GM19025 (cell line): ENCODE measurements around the gene CD33.
"Not testable (repeated sequence)": the region's sequence is repeated elsewhere in the genome, so short reads cannot be mapped to it uniquely, and the experiment has no call there.

Experiments
- ATAC-seq: cut with Tn5 transposase; IDR thresholded peaks from one replicate; pipeline ENCODE4 v1.9.1; 2021; ENCODE audit warnings: mild to moderate bottlenecking, low read depth, moderate library complexity; ENCODE audit not compliant: unreplicated experiment

The CD33 gene

DNA sequence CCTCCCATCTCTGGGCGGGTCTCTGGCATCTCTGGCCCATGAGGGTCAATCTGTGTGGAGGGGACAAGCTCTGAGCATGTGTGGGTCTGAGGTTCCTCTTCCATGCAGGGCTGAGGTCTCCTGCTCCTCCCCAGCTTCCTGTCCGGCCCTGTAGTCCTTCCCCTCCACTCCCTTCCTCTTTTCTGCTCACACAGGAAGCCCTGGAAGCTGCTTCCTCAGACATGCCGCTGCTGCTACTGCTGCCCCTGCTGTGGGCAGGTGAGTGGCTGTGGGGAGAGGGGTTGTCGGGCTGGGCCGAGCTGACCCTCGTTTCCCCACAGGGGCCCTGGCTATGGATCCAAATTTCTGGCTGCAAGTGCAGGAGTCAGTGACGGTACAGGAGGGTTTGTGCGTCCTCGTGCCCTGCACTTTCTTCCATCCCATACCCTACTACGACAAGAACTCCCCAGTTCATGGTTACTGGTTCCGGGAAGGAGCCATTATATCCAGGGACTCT, at the start of gene CD33:
CD33 (plus strand) TSS at position 183 of the 496 bp plus-strand sequence; CDS start at position 222, 39 bp downstream.
- ATAC-seq, result not testable (repeated sequence)

DNA sequence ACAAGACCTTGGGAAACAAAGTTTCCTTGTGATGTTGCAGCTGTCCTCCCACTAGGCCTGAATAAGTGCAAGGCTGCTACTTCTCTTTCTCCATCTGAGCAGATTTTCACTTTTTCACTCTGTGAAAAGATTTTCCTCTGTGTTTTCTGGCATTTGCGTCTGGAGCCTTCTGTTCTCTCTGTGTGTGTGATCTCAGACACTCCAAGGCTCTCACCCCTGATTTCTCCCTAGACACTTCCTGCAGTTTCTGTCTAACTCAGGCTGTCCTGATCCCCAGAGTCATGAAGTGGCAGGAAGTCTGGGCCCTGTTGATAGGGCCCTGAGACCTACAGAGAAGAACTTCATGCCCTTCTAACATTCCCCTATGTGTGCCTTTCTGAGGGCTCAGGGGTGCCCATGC, 45.6 kb upstream of the CD33 start:
- no peak for ATAC-seq

DNA sequence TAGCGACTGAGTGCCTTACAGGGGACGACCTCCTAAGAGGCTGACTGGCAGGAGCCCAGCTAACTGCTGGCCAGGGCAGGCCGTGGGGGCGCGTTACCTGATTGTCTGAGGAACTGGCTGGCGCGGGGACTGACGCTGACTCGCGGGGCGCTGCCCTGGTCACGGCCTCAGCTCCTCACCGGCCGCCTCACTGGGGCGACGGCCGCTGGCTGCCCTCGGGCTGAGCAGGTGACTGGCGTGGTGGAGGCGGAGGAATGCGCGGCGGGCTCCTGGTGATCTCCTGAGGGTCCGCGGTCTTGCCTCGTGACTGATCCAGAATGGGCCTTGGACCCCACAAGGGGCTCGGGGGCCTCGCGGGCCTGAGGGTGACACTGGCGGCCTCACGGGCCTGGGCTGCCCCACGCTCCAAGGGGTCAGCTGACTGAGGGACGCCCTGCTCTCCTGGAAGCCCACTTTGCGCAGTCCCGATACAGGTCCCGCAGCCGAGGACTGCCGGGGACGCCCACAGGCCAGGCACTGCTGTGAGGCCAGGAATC, 43.4 kb upstream of the CD33 start:
- ATAC-seq, result no peak

DNA sequence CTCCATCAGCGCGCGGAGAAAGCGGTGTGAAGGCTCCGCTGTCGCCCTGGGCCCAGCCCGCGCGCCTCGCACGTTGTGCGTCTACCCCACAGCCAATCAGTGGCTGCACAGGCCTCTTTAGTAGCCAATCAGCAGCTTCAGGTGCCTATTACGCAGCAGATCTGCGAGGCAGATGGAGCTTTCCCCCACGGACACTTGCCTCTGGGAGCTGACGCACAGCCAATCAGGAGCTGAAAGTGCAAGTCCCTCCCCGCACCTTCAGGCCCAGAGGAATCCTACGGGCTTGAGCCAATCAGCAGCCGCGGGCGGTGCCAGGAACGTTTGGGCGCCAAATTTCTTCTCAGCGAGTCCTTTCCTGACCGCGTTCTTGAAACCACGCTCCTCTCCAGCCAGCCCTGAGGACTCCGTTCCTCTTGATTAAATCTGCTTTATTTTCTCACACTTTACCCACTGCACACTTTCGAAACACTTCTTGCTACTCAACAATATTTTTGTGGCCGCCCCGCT, 42.9 kb upstream of the CD33 start:
- no peak for ATAC-seq

DNA sequence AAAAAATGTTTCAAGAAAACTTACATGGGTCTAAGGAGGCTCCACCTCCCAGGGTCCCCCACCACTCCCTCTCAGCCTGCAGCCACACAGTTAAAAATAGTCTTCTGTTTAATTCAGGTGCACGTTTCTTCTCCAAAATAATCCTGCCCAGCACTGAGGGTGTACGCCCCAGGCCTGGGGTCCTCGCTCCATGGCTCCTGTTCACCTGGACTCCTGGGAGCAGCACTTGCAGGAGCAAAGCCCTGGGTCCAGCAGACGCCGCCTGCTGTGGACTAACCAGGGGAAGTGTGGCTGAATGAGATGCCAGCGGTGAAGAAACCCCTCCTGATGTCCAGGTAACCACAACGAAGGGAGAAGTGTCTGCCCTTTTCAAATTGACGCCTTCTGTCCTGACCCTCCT, 41.3 kb upstream of the CD33 start:
- ATAC-seq, result no peak

DNA sequence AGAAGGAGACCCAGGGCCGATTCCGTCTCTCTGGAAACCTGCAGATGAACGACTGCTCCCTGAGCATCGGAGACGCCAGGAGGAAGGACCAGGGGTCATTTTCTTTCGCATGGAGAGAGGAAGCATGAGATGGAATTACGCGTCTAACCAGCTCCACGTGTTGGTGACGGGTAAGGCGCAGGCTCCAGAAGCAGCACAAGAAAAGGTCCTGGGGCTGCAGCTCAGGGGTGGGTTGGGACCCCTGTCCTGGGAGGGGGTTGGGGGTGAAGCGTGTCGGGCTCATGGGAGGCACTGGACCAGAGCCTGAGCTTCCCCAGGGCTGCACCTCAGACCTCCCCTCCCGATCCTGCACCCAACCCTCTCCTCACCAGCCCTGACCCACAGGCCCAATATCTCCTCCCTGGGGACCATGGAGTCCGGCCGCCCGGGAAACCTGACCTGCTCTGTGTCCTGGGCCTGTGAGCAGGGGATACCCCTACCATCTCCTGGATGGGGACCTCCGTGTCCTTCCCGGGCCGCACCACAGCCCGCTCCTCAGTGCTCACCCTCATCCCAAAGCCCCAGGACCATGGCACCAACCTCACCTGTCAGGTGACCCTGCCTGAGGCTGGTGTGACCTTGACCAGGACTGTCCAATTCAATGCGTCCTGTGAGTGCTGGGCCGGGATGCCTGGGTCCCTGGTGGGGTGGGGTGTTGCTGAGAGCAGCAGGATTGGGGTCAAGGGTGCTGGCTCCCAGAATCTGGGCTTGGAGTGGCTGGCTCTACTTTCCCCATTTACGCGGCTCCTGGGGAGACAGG, 39.6 kb upstream of the CD33 start:
- no peak for ATAC-seq

DNA sequence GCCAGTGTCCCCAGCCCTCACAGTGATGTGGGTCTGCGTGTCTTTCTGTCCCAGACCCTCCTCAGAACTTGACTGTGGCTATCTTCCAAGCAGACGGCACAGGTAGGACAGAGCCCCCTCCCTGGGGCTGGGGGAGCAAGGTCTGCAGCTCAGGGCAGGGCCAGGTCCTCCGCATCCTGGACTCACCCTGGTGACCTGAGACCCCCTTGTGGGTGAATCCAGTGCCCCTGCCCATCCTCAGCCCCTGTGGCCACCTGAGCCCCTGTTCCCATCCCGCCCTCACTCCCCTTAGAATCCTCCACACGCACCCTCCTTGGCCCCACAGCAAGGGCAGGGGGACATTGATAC, 39.0 kb upstream of the CD33 start:
- ATAC-seq, result no peak

DNA sequence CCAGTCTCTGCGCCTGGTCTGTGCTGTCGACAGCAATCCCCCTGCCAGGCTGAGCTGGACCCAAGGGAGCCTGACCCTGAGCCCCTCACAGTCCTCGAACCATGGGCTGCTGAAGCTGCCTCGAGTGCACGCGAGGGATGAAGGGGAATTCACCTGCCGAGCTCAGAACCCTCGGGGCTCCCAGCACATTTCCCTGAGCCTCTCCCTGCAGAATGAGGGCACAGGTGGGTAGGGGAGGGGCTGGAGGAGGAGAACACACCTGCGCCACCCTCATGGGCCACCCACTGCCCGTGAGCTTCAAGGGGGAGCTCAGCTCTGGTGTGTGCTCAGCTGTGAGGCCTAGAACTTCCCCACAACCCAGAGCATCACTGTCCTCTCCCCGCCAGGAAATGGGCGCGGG, 38.6 kb upstream of the CD33 start:
- no peak for ATAC-seq

DNA sequence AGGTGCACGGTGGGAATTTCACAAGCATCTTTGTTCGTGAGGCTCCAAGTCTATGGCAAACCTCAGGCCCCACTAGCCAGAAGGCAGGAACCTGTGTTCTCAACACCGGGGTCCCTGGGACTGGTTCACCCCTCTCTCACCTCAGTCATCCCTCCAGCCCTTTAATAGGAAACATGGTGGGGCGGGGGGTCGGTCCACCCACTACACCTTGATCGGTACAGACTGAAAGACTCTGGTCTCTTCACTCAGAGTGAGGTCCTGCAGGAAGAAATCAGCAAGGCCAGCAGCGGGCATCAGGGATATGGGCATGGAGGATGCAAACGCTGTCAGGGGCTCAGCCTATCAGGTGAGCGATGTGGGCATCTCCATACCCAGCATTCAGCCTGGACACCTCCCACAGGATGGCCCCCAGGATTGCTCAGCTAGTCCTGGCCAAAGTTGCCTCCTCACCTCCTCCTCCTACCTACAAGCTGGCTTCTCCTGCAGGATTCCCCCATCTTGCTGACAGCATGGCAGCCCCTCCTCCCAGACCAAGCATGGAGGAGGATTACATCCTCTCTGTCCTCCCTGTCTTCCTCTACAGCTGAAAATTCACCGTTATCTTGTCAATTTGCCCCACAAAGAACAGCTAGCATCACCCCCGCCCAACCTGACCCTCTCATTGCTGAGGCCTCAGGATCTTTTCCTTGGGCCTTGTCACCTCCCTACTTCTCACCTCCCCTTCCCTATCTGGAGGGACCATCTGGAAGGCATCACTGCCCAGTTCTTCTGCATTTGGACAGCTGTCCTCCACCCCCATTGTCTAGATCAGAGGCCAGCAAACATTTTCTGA, 37.3 kb upstream of the CD33 start:
- ATAC-seq, result no peak

DNA sequence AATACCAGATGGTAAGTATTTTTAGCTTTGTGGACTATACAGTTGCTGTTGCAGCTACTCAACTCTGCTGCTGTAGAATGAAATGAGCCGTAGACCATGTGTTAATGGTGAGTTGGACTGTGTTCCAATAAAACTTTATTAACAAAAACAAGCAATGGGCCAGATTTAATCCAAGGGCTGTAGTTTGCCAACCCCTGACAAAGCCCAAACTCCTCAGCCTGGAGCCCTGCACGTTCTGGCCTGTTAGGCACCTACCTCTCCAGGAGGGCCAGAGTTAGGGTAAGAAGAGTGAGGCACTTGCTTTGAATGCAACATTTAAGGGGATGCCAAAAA, 36.7 kb upstream of the CD33 start:
- ATAC-seq, result no peak

DNA sequence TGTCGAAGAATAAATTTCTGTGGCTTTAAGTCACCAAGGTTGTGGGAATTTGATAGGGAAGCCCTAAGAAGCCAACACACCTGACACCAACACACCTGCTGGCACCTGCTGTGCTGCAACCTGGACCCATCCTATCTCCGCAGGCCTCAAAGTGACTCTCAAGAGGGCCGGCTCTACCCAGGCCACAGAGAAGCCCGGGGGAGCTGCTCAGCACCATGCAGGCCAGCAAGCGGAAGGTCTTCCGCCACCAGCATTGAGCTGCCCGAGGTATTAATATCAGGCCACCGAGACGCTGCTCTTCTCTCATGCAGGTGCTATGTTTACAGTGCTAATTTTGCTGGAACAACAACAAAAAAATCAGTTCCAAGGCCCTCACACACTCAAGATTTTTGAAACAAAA, 32.2 kb upstream of the CD33 start:
- no peak for ATAC-seq

DNA sequence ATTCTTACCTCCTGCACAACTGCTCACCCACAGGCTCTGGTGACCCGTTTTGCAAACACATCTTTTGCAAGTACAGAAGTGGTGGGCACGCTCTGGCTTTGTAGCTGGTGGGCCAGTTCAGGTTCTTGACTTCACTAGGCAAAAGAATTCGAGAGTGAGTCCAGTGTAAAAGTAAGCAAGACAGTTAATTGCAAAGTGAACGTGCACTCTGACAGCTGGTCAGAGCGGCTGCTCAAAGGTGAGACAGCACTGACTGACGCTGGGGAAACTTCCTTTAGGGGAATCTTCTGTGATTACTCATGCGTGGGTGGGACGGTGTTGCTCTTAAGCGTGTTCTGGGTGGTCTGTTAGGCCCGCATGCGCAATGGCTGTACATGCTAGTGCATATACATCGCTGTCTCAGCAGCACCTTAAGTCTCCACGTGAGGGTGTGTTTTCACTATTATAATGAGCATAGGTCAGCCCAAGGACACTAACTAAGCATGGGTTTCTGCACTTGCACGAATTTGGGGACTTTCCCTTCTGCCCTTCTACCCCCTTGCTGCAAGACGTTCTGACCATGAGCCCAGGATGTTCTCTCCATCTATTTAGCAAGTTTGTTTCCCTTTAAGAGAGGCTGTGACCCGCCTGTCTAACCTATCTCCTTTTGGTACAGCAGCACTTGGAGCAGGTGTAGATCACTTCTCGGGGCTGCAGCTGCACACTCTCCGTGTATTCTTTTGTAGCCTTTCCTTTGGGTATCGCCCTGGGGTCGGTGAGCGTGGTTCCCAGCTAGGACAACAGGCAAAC, 30.2 kb upstream of the CD33 start:
- ATAC-seq, result no peak

DNA sequence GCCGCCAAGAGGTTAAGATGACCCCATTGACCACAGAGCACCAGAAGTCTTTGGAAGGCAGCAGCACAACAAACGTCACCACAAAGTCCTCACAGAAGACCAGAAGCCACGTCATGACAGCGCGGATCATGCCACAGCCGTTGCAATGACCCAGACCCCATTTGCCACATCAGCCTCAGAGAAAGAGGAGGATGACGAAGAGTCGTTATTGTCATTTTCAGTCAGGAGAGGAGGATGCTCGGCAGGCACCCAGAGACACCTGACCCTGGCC, 29.6 kb upstream of the CD33 start:
- no peak for ATAC-seq

DNA sequence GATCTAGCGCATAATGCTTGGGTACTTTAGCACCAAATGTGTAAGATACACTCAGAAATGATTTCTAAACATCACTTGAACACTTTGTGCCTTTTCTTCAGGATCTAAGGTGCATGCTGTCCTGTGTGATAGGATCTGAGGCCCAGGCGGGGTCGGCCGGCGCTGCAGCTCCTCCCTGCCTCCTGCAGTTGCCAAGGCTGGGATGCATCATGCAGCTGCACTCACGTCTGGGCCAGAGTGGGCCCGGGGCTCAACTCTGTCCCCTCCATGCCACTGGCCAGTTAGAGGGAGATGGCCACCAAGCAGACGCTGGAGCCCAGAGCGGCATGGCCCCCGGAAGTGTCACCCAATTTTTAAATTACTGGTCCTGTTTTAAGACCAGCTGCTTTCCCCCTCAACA, 29.3 kb upstream of the CD33 start:
- ATAC-seq, result no peak

DNA sequence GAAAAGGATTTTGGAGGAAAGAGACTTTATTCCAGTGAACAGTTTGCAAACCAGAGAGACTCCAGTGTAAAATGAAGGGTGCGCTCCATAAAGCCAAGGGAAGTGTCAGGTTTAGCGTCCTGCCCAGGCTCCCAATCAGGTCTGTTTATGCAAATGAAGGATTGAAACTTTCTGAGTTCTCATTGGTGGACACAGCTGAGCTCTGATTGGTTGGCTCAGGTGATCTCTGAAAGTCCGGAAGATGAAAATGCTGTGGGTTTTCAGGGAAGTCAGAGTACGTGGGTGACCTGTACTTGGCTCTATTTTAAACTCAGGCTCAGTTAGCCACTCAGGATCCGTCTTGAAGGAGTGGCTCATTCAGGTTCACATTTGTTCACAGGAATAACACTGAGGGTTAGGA, 28.7 kb upstream of the CD33 start:
- no peak for ATAC-seq

DNA sequence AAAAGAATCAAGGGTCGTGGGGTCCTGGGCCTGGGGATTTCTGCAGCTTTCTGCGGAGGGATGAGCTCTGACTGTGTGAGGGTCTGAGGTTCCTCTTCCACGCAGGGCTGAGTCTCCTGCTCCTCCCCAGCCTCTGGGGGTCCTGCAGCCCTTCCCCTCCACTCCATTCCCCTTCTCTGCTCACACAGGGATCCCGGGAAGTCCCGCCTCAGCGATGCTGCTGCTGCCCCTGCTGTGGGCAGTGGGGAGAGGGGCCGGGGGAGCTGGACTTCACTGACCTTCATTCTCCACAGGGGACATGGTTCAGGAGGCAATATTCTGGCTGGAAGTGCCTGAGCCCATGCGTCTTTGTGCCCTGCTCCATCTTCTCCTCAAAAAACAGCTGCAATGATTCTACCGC, 26.2 kb upstream of the CD33 start:
- no peak for ATAC-seq

DNA sequence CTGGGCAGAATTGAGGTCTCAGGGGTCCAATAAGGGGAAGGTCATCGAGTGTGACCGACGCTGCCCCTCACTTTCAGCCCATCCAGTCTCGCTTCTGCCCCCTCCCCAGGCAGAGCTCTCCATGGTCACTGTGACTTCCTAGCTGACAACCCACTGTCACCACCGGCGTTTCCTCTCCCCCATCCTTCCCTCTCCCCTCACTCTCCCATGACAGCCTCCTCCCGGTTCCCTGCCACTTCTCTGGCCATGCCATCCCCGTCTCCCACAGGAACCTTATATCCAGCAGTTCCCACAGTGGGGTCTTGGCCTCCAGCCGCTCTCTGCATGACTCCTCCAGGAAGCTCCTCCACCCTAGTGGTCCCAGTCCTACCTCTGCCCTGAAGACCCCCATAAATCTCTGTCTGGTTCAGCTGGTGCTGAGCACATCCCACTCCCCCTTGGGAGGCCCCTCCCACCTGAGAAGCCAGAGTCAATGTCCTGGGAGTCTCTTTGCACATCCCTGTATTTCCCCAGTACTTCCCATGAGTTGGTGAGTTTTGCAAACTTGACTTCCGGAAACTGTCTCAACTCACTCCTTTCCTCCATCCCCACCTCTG, 24.7 kb upstream of the CD33 start:
- ATAC-seq, result no peak

DNA sequence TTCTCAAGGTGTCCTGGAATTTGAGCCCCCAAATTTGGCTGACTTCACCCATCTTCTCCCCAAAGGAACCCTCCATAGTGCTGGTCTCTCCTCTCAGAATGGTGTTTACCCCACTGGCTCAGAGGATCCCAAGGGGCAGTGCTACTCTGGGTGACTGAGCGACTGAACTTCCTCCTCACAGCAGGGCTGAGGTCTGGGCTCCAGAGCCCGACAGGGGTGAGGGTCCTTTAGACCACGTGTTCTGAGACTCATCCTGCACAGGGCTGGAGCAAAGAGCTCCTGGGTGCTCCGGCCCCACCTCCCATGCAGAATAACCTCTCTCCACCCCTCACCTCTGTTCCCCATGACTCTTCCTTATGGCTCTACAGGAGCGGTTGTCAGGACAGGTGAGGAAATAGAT, 23.2 kb upstream of the CD33 start:
- ATAC-seq, result no peak

DNA sequence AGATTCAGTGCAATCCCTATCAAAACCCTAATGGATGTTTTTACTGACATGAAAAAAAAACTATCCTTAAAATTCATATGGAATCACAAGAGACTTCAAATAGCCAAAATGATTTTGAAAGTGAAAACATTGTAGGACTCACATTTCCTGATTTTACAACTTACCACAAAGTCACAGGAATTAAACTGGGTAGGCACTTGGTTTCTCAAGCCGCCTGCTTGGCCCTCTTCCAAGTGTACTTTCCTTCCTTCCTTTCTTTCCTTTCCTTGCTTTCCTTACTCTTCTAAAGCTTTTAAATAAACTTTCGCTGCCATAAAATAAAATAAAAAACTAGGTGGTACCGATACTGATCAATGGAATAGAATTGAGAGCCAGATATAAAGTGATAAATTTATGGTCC, 21.0 kb upstream of the CD33 start:
- ATAC-seq, result no peak

DNA sequence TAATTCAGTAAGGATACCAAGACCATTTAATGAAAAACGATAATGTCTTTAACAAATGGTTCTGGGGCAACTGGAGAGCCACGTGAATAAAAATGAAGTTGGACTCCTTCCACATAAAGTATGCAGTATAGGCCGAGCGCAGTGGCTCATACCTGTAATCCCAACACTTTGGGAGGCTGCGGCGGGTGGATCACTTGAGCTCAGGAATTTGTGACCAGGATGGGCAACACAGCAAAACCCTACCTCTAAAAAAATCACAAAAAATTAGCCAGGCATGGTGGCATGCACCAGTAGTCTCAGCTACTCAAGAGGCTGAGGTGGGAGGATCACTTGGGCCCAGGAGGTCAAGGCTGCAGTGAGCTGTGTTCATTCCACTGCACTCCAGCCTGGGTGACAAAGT, 20.6 kb upstream of the CD33 start:
- ATAC-seq, result no peak

DNA sequence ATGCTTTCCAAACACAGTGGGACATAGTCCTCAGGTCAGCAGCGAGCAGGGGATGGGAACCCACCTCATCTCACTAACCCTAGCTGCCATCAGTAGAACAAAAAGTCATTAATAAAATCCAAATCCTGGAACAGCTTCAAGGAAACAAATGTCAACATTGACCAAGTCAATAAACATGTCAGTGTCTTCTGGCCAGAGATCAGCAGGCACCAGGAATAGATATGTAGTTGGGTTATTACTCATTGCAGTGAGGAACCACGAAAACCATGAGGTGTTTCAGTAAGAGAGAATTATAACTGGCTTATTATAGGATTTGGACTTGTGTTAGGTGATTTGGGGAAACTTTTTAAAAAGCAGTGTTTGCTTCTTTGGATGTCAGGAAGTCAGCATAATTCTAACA, 17.1 kb upstream of the CD33 start:
- no peak for ATAC-seq
